Measurements from ENCODE around the gene PTPN4.

PTPN4 gene

DNA sequence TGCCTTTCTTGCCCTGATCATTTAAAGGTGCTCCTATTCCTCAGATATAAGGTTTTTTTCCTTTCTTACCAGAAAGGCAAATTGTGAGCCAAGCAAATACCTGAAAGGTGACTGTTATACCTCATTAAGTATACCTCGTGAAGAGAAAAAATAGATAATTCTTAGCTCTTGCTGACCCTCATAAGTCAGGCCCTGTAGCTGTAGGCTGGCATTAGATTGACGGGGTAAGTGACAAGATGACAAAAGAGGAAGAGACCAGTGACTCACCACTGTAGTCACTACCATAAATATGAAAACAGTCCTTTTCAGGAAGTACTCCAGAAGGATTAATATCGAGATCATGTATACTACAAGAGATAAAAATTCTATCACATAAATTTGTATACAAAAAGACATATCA lies 104.6 kb downstream of the PTPN4 start:
- no peak for DNase-seq

DNA sequence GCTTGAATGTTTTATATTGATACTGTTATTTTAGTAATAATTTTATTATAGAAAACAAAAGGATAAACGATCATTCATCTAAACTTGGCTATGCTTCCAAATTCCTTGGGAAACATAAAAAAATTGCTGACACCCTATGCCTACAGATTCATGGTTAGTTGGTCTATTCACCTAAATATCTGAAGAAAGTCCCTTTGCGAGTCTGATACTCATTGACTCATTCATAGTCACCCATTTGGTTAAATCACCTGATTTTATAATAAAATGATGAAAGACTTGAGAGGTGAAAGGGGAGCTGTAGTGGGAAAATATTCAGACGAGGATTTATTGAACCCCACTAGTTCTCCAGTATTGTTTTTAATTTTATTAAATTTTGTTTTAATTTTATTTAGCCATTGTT lies 112.0 kb downstream of the PTPN4 start:
- DNase-seq, result no peak

DNA sequence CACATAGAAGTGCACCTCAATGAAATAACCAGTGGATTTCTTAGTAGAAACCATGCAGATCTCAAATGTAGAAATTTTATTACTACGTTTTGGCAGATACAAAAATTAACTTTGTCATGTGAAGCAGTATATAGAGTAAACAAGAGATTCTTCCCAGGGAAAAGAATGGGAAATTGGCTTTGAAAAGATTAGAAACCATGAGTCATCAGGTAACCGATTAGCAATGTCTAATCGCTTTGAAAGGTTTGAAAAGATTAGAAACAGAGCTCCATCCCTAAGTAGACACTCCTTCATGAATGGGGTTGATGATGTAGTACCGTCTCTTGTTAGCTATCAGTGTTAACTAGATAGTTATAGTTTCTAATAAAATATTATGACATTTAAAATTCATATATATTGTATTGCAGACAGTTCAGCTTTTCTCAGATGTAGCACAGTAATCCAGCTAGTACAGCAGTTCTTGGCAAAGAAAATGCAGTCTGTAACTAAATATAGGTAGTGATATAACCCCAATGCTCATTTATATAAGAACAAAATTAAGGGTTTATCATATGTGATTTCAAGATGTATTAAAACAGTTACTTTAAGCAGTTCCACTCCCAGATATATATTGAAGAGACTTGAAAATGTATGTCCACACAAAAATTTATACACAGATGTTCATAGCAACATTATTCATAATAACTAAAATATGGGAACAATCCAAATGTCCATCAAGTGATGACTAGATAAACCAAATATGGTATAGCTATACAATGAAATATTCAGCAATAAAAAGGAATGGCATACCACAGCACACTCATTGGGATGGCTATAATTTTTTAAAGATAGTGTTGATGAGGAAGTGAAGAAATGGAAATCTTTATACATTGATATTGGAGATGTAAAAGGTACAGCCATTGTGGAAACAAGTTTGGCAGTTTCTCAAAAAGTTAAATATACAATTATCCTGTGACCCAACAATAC lies 113.9 kb downstream of the PTPN4 start:
- DNase-seq, result no peak

DNA sequence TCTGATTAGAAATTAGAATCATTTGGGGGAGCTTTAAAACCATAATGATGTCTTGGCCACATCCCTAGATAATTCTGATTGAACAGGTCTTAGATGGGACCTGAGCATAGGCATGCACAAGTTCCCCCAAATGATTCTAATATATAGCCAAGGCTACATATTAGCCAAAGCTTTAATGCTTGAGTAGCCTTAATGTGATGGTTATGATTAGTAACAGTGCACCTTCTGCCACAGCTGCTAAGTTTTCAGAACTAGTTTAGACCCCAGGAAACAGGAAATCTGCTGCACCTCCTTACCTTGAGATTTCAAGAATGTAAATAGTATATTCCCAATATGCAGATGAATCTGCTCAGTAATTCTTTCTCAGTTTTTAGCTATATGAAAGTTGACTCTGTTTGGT lies 119.8 kb downstream of the PTPN4 start:
- no peak for DNase-seq

DNA sequence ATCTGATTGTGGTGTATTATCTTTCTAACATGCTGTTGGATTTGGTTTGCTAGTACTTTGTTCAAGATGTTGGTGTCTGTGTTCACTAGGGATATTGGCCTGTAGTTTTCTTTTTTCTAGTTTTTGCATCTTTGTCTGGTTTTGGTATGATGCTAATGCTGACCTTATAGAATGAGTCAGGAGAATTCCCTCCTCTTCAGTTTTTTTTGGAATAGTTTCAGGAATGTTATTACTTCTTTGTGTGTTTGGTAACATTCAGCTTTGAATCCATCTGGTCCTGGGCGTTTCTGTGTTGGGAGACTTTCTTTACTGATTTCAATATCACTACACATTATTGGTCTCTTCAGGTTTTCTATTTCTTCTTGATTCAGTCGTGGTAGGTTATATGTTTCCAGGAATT lies 129.0 kb downstream of the PTPN4 start:
- no peak for DNase-seq

DNA sequence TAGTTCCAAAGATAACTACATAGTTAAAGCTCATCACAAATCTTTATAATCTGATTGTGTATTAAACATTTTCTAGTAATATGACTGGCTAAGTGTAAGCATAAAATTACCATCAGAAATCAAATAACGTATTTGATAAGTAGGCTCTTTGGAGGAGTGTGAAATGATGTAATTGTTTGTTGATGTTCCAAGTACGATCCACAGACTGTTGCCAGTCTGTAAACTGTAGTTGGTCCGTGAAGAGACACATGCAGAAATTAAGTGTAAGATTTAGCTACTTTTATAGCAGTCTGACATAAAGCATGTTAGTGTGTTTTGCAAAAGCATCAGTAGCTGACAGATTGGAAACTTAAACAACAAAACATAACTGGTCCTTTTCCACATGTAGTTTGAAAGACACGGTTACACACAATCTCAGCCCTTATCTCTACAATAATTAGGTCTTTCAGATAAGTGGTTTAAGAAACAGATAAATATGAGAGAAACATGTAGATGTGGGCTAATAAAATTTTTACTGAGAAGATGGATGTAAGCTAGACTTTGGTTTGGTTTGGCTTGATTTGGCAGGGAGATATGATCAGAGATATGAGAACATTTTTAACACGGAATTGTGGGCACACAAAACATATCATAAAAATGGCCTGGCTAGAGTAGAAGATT lies 138.1 kb downstream of the PTPN4 start:
- no peak for DNase-seq

DNA sequence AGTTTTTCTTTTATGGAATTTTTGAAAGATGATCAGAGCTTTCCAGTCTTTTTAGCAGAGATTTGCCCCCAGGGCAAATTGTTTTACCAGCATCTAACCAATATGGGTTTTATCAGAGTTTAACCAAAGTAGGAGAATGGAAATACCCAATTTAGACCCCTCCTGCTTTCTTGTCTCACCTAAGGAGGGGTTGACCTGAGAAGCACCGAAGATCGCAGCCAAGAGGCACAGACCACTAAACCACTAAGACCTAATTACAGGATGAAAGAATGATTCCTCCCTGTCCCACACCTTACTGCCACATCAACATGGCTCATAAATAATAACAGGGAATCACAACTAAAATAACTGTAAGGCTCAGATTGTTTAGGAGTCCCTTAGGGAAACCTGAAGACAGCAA lies 141.3 kb downstream of the PTPN4 start:
- DNase-seq, result no peak

DNA sequence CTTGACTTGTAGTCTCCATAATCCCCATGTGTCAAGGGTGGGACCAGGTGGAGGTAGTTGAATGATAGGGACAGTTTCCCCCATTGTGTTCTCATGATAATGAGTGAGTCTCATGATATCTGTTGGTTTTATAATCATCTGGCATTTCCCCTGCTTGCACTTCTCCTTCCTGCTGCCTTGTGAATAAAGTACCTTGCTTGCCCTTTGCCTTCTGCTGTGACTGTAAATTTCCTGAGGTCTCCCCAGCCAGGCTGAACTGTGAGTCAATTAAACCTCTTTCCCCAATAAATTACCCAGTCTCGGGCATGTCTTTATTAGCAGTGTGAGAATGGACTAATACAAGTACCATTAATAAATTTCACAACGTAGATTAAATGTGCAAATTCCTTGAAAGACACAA lies 150.8 kb downstream of the PTPN4 start:
- DNase-seq, result no peak

DNA sequence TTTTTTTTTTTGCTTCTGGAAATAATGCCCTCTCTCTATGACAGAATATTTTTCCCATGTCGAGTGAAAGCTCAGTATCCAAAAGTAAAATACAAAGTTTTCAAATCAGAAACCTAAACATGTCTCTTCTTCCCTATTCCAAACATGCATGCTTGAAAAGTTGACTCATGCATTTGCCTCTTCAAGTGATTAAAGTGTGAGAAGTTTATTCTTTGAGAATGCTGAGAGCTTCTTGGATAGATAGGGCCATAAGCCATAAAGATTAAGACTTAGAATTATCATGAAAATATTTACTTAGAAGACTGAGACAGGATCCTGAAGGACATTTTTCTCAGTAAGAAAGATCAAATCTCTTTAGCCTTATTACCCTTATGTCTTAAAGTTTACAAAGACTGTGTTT lies 154.5 kb downstream of the PTPN4 start:
- no peak for DNase-seq

DNA sequence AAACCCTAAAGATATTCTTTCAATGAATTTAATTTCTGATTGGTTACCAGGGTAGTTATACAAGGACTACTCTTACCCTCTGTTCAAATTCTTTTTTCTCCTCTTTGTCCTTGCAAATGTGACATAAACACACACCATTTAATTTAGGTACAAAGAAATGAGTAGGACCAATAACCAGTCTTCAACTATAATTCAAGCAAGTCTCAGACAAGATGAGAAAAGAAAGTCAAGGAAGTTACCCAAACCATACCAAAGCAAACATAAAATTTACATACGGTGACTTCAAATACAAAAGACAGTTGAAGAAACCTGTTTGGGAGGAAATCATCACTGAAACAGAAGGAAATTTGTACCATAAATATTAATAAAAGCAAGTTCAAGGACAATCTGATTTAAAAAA lies 162.1 kb downstream of the PTPN4 start:
- DNase-seq, result no peak

DNA sequence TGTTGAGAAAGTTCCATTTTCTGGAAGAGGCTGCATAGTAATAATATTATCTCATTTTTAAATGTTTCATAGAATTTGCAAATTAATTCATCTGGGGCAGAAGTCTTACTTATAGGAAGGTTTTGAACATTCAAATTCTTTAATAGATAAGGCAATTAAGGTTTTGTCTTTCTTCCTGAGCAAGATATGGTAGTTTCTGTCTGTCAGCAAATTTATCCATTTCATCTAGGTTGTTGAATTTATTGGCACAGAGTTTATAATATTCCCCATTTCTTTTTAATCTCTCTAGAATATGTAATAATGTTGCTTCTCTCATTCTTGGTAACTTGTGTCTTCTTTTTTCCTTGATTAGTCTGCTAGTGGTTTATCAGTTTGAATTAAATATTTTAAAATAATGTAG lies 163.0 kb downstream of the PTPN4 start:
- DNase-seq, result no peak

DNA sequence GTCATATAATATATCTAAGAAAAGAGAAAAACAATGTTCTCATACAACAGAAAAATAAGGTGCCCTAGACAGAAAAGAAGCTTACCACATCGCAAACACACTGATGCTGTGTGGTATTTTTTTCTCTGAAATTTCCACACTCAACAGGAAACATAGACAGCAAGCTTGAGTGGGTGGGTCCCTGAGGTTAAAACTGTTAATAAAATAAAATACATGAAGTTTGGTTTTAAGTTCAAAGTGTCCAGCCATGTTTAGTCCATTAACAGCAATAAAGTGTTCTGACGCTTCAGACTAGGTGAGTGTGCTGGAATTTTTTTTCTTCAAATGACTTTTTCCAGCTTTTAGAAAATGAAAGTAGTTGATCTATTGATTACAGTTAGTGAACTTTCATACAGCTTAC lies 169.8 kb downstream of the PTPN4 start:
- DNase-seq, result peak; percentile 17

DNA sequence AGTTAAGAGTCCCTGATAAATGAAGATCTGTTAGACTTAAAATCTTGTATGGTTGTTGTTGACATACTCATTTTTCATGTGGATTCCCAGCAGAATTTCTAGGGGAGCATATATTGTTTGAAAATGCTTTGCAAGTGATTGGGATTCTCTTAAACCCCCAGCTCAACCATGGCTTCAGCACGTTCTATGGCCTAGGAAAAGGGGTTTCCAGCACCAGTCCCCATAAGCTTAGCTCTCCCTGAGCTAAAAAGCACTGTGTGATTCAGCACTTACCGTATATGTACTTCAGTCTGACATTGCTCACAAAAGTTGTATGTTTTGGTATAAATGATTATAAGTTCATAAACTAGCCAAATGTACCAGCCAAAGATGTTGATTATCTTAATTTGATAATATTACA lies 173.1 kb downstream of the PTPN4 start:
- DNase-seq, result no peak

DNA sequence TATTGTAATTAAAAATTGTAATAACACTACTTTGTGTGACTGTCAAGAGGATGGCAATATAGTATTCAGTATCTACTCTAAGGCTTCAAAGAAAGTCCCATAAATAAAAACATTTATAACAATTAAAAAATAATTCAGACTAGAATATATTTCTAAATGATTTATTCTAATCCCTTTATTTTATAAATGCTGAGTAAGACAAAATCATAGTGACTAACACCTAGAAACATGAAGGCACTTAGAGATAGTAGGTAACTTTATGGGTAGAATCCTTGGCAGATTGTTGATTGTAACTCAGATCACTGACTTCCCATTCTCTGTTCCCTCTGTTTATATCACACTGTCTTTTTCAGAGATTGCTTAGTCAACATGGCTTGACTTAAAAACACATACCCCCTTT lies 174.6 kb downstream of the PTPN4 start:
- DNase-seq, result no peak

DNA sequence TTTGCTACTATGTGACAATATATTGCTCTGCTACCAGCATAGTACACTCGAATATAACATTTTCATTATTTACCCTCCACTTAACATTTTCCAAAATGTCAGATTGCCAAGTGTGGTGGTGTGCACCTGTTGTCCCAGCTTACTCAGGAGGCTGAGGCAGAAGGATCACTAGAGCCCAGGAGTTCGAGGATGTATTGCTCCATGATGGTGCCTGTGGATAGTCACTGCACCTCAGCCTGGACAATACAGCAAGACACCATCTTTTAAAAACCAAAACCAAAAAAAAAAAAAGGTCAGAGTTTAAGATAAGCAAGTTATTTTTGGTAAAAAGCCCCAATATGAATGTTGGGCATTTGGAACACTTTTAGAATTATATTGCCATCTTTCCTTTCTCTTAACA lies 178.0 kb downstream of the PTPN4 start:
- no peak for DNase-seq

DNA sequence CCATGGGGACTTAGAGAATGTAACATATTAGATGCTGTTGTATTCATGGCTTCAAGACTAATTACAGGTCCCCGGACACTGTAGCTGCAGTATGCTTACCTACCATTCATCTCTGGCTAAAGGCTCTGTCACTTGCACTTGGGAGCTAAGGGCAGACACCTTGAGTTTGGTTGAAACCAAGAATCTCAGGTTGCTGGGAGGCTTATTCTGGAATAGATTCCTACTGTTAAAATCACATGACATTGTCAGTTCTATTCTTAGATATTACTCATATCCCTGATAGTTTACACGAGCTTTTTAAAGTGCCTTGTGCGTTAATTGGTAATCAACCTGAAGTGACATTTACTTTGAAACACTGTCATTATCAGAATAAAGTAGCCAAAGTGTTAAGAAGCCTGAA lies 180.2 kb downstream of the PTPN4 start:
- no peak for DNase-seq

DNA sequence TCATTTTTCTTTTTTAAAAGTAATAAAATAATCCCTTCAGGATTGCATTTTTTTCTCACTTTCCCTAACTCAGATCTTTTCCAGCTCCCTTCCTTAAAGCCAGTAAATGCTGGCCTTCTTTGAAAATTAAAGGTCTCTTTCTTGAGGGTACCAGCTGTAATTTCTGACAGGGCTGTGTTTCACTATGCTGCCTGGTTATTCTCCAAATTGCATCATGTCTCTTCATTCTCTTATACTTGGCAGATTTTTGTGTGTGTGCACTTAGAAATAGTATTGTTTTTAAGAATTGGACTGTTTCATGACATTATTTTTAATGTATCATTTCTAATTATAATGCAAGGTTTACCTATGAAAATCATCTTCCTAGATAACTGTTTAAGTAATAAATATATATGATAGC lies 181.1 kb downstream of the PTPN4 start:
- DNase-seq, result no peak

DNA sequence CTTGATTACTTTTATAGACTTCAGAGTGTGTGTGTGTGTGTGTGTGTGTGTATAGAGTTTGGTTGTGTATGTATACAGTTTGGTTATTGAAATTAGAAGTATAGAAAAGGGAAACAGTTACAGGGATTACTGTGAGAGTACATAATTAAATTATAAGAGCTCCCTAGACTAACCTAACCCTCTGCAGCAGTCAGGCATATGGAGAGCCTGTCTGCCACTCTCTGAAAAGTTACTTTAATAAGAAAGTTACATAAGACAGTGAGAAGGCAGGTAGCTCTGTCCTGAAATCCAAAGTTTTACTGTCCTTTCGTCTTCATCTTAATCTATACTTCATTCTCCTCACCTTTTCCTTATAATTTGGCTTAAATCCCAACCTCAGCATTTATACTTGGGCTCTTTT lies 181.7 kb downstream of the PTPN4 start:
- DNase-seq, result no peak

DNA sequence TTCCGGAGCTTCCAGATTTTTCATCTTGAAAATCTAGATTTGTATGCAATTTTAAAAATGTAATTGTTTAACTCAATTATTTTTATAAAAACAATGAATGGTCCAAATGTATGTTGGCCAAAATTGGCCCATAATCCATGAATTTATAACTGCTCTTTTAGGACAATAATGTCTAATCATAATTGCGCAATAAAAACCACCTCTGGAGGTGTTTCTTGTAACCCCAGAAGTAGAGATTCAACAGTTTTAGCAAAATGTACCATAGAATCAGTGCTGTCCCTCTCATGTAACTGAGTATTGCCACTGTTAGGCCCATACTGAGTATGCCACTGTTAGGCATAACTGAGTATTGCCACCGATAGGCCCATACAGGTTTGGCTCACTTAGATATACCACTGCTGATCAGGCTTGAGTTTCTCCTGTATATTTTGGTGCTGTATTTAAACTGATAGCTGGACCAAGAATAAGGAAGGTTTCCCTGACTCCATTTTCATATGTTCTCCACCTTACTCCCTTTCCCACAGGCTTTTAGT lies 182.3 kb downstream of the PTPN4 start:
- no peak for DNase-seq

DNA sequence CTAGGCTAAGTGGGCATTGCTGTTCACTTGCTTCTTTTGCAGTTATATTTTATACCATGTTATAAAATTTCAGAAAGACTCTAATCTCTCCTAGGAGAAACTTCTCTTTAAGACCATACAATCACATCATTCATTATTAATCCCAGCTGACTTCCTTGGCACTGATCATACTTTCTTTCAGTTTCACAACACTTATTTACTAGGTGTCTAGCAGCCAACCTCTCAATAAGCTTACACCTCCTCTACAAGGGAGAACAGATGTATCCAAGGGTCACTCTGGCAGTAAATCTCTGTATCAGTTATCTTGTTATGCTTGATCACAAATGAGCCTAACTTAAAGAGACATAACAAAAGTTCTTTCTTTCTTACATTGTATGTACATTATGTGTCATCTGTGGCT lies 183.3 kb downstream of the PTPN4 start:
- no peak for DNase-seq

DNA sequence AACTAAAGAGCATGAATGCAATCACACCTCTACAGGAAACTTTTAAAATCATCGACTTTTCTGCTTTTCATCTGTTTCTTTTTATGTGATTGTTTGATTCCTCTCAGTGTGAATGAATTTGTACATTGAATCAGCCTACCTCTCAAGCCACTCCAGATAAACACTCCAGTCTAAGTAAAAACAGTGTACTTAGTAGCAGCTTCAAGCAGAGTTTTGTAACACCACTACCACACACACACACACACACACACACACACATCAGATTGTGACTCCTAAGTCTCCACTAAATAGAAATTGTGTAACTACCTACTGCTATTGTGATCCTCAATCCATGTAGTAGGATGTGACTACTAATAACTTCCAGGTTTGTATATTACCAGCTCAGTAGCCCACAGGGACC lies 187.8 kb downstream of the PTPN4 start:
- no peak for DNase-seq

DNA sequence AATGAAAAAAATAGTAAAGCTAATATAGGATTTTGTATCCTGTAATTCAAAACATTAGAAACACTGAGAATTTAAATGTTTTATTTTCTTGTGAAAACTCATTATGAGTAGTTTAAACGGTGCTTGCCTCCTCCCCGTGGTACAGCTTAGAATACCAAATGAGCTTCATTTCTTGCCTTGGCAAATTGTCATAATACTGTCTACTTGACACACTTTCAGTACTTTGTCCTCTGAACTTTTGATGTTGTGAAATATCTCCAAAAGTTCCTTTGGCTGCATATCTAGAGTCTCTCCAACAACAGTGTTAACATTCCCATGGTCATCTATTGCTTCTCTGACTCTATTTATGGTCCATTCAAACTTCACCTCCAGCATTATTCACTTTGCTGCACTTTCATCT lies 191.2 kb downstream of the PTPN4 start:
- DNase-seq, result no peak

DNA sequence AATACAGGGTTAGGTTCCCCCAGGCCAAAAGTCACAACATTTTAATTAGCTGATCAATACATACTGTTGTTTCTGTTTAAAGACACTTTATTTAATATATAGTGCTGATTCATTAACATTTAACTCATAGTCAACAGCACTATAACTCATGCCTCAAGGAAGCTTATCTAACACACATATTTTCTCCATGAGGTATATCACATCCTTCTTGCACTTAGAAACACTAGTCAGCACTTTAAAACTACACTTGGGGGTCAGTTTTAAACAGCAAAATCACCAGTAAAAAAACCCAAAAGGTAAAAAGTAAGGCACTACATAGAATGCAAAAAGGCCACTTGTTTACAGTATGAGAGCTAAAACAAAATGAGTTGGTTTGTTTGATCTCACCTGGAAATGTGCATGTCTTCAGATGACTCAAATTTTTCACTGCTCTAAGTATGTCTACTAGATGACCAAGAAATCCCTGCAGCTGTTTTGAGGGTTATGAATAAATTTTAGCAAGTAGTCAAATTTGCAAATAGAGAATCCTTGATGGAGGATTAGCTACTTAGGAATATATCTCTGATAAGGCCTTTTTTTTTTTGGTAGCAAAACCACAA lies 199.0 kb downstream of the PTPN4 start:
- no peak for DNase-seq

DNA sequence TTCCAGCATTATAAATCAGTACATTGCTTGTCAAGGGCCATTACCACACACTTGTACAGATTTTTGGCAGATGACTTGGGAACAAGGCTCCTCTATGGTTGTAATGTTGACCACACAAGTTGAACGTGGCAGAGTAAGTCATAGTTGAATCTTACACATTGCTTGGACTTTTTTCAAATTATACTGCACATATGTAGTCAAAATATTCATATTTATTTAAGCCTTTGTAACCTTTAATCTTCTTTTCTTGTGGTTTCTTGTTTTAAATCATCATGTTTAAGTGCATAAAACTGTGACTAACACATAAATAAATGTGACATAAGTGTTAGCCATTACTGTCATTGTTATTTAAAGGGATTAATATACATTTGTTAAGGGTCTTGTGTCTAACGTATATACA lies 201.1 kb downstream of the PTPN4 start:
- no peak for DNase-seq
